ENCODE results near the gene LHX3. TPM values are rescaled to one million over a fixed set of nuclear protein-coding genes. Genes with fewer than 3 reads are reported as not detected.
A peak's percentile ranks its signal among the peaks of the same experiment; 100 is the strongest.

LHX3 gene
- total RNA-seq, 6 experiments from 2014 or later, result not detected

DNA sequence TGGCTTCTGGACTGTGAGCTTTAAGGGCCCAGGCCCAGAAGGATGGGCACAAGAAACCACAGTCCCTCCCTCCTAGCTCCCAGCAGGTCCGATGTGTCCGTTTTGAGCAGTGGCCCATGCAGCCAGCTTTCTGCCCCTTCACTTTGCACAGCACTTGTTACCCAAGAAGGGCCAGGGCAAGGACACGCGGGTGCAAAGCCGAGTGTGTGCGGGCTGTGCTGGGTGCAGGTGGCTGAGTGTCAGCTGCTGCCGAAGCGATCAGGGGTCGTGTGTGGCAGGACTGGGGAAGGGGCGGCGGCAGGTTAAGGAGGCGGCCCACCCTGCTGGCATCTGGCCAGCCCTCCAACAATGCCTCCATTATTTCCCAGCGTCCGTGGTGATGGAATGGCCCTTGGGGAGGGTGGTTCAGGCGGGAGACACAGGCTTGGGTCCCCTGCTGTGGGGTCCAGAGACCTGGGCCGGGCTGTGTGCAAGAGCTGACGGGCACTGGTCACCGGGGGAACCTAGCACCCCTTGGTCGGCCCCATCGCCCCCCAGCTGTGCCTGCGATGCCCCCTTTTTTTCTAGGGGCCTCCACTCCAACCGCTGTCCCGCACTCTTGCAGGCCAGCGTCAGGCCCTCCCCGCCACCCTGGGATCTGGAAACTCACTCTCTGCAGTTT, 653 bp downstream of the LHX3 start:
- WGBS (ENCODE audit: insufficient coverage, low coverage, low lambda C conversion rate, missing lambda C conversion rate), result 30% methylated on average over 2 of the region's 25 CpGs
- ATAC-seq (no peak), DNase-seq (no peak)
- Histone ChIP-seq H3K36me3 (no peaks in the 10 kb centered on the region), H3K27me3 (peaks cover 16 to 35% of the 10 kb centered on the region in 2 donors), H3K27ac (no peak overlapping the region), H3K4me3 (no peak overlapping the region), H3K4me1 (peaks cover 0 to 26% (median 0%) of the 10 kb centered on the region in 4 donors), H3K9me3 (no peaks in the 10 kb centered on the region)
- intact Hi-C loops (cut with DNase I), result no loop called here
- TF ChIP-seq POLR2A (IDR thresholded peaks at IDR 0.05), result no peak
- TF ChIP-seq, protein P1, sequence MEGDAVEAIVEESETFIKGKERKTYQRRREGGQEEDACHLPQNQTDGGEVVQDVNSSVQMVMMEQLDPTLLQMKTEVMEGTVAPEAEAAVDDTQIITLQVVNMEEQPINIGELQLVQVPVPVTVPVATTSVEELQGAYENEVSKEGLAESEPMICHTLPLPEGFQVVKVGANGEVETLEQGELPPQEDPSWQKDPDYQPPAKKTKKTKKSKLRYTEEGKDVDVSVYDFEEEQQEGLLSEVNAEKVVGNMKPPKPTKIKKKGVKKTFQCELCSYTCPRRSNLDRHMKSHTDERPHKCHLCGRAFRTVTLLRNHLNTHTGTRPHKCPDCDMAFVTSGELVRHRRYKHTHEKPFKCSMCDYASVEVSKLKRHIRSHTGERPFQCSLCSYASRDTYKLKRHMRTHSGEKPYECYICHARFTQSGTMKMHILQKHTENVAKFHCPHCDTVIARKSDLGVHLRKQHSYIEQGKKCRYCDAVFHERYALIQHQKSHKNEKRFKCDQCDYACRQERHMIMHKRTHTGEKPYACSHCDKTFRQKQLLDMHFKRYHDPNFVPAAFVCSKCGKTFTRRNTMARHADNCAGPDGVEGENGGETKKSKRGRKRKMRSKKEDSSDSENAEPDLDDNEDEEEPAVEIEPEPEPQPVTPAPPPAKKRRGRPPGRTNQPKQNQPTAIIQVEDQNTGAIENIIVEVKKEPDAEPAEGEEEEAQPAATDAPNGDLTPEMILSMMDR (IDR thresholded peaks at IDR 0.05), result no peak

DNA sequence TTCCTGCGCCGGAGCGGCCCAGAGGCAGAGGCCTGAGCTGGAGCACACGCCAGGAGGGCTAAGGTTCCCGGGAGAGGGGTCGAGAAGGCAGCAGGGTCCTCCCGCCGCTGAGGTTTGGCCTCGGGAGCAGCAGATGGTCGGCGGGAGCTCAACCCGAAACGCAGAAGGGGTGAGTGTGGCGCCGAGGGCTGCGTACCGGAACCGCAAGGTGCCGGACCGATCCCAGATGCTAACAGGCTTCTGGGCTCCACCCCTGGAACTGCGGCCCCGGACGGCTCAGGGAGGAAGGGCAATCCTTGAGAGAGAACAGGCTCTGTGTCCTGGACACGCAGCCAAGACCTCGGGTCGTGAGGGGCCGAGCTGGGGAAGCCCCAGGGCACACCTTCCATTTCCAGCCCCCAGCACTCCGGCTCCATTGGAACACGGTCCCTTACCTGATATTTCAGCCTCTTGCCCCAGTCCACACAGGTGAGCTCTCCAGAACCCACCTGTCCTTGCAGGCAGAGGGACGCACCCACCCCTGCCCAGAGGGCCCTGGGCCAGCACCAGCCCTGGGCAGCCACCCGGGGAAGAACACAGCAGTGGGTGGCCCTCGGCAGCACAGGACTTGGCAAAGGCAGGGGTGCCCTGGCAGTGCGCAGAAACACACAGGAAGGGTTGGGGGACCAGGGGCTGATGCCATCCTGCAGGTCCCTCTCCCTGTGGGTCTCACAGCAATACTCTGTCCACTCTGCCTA, 1.4 kb downstream of the LHX3 start:
- intact Hi-C loops (cut with DNase I), result no loop called here
- WGBS (ENCODE audit: insufficient coverage, low coverage, low lambda C conversion rate, missing lambda C conversion rate), result 23% methylated on average over 15 of the region's 33 CpGs
- Histone ChIP-seq H3K27me3 (peaks cover 16 to 37% of the 10 kb centered on the region in 2 donors), H3K4me3 (no peak overlapping the region), H3K9me3 (no peaks in the 10 kb centered on the region), H3K36me3 (no peaks in the 10 kb centered on the region), H3K4me1 (peaks cover 0 to 26% (median 0%) of the 10 kb centered on the region in 4 donors), H3K27ac (no peak overlapping the region)
- TF ChIP-seq, protein P1 (IDR thresholded peaks at IDR 0.05), result no peak
- TF ChIP-seq POLR2A (IDR thresholded peaks at IDR 0.05), result no peak
- DNase-seq, result no peak
- no peak for ATAC-seq

DNA sequence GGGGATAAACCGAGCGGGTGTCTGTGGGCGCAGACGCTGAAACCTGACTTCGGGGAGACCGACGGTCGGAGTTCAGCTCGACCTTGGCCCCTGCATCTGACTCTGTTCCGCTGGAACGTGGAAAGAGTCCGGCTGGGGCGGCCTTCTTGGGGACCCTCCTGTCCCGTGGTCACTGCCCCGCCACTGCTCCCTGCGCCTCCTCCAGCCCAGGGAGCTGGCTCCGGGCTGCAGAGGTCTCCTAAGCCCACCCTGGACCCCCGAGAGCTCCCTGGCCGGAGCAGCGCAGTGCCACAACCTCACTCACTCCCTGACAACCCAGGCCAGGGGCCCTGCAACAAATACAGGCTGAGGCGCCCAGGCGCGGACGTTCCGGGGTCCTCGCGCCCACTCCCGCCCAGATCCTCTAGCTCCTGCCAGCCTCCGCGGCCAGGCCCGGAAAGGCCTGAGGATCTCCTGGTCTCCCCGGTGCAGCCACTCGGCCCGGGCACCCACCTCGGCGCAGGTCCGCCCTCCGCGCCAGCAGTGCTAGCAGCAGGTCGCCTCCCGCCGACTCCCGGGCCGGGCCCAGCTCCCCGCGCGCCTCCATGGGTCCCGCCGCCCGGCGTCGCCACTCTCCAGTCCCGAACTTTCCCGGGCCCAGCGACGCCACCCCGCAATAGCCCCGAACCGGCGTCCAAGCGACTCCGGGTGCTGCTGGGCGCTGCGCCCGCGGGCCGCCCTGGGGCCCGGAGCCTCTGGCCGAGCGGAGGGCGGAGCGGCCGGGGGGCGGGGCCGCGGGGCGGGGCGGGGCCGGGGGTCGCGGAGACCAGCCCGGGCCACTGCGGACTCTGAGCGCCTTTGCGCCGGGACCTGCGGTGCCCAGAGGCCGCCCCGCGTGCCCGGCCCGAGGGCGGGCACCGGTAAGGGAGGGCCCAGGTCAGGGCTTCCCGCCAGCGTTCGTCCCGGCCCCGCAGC, 2.2 kb downstream of the LHX3 start:
- H3K9me3 ChIP-seq, result no peaks in the 10 kb centered on the region
- TF ChIP-seq, protein P1 (IDR thresholded peaks at IDR 0.05), result no peak
- TF ChIP-seq POLR2A (IDR thresholded peaks at IDR 0.05), result no peak
- H3K4me1 ChIP-seq, result peaks cover 0 to 26% (median 0%) of the 10 kb centered on the region in 4 donors
- no peak overlapping the region for H3K4me3 ChIP-seq
- peaks cover 16 to 37% of the 10 kb centered on the region in 2 donors for H3K27me3 ChIP-seq
- no peak overlapping the region for H3K27ac ChIP-seq
- WGBS (ENCODE audit: insufficient coverage, low coverage, low lambda C conversion rate, missing lambda C conversion rate), result 40% methylated on average over 2 of the region's 99 CpGs
- no peaks in the 10 kb centered on the region for H3K36me3 ChIP-seq
- ATAC-seq (no peak), DNase-seq (no peak)
- intact Hi-C loops (cut with DNase I), result no loop called here

DNA sequence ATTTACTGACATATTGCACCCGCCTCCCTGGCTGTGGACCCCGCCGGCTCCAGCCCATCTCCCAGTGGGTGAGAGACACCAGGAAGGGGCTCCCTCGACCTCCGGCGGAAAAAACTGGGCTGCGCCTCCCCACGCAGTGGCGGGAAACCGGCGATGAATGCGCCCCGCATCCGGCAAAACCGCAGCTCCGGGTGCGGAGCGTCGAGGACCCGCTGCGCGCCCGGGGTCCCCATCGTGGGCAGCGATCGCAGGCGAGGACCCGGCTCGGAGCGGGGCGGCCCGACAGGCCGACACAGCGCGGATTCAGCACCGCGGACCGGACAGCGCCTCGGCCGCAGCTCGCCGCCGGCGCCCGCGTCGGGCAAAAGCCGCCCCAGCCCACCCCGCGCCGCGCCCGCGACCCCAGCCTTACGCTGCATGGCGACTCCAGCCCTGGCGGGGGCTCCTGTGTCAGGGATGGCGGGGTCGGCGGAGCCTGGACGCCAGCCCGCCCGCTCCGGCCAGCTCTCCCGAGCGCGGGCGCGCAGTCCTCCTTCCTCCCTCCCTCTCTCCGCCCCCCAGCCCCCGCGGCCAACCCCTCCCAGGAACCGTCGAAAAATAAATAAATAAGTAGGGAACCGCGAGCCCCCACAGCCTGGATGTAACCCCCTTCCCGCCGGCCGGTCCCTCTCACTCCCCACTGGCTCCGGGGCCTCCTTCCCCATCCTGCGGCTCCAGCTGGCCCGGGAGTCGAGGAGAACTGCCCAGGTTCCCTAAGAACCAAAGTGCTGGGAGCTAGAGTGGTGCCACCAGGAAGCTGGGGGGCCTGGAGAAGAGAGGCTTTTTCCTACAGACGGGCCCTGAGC, 3.1 kb downstream of the LHX3 start:
- DNase-seq (no peak), ATAC-seq (peak in 2 of 4 donors; percentile 17 to 43)
- TF ChIP-seq, protein P1 (IDR thresholded peaks at IDR 0.05), result no peak
- TF ChIP-seq POLR2A (IDR thresholded peaks at IDR 0.05), result no peak
- intact Hi-C loops (cut with DNase I), result no loop called here
- H3K27ac ChIP-seq, result no peak overlapping the region
- no peak overlapping the region for H3K4me3 ChIP-seq
- no peaks in the 10 kb centered on the region for H3K36me3 ChIP-seq
- H3K27me3 ChIP-seq, result peaks cover 20 to 37% of the 10 kb centered on the region in 2 donors
- no peaks in the 10 kb centered on the region for H3K9me3 ChIP-seq
- WGBS (ENCODE audit: insufficient coverage, low coverage, low lambda C conversion rate, missing lambda C conversion rate), result 0% methylated on average over 11 of the region's 85 CpGs
- H3K4me1 ChIP-seq, result peaks cover 0 to 19% (median 0%) of the 10 kb centered on the region in 4 donors
